Lower leg skin (tissue), 4 donors: ENCODE data around the gene CD38. TPM values are rescaled to one million over a fixed set of nuclear protein-coding genes. Genes with fewer than 3 reads are reported as not detected.

ENCODE experiments used
- DNase-seq, 2 donors: peaks; one replicate each; pipeline ENCODE4 v3.0.0-alpha.2; 2019; ENCODE audit warnings: low spot score in 2 of 2
- H3K4me3 ChIP-seq: fragments of 200-600 bp; sonication (generic); 2 replicates; pipeline ENCODE4 v1.5.1; 2017; ENCODE audit warnings: mild to moderate bottlenecking, low read depth; ENCODE audit not compliant: poor library complexity, severe bottlenecking
- POLR2A ChIP-seq, 2 donors: fragments of 450-650 bp; IDR thresholded peaks; one replicate each; pipeline ENCODE4 v1.6.1; 2016 to 2017; ENCODE audit warnings: antibody characterized with exemption in 2 of 2, mild to moderate bottlenecking in 1 of 2, moderate library complexity in 1 of 2
- WGBS, 2 donors: methylation state at CpG; one replicate each; pipeline ENCODE4 v1.1.5; 2018; 5-methylcytosine and 5-hydroxymethylcytosine counted together
- intact Hi-C: fragments of 100-400 bp; cut with DNase I; formaldehyde crosslinking; loops from one replicate; pipeline ENCODE4 v1.15.0; 2023; ENCODE audit warnings: low total_unique reads
- total RNA-seq, 4 donors: library from RNA; depleted of rRNA; stranded (reverse); fragments of >200 nt; gene quantifications; one replicate each; pipeline ENCODE4 v1.1.0, GENCODE V29; 2016
- TF ChIP-seq, protein P1 (sequence below), 3 donors: fragments of 450-650 bp; IDR thresholded peaks; one replicate each; pipeline ENCODE4 v1.5.1; 2016; ENCODE audit warnings: antibody characterized with exemption in 3 of 3, mild to moderate bottlenecking in 3 of 3, moderate library complexity in 2 of 3

Gene CD38
- total RNA-seq, 4 donors from 2014 or later: 0.08 to 1.1 (median 0.21) TPM

DNA sequence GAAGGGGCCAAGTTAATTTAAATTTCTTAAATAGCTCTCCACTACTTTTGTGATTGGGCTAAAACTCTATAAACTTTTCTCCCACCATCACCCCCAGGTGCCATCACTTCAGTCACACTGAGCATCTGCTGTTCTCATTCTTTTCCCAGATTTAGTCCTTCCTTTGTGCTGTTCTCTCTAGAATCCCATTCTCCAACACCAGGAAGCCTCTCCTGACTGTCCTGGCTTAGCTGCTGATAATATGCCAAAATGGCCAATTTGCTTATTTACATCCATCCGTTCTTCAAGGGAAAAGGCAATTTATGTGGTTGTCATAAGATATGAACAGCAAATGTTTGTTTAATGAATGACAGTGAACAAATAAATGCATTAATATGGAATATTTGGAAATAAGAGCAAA, 116.3 kb downstream of the CD38 start:
- no peak for DNase-seq
- TF ChIP-seq, protein P1, sequence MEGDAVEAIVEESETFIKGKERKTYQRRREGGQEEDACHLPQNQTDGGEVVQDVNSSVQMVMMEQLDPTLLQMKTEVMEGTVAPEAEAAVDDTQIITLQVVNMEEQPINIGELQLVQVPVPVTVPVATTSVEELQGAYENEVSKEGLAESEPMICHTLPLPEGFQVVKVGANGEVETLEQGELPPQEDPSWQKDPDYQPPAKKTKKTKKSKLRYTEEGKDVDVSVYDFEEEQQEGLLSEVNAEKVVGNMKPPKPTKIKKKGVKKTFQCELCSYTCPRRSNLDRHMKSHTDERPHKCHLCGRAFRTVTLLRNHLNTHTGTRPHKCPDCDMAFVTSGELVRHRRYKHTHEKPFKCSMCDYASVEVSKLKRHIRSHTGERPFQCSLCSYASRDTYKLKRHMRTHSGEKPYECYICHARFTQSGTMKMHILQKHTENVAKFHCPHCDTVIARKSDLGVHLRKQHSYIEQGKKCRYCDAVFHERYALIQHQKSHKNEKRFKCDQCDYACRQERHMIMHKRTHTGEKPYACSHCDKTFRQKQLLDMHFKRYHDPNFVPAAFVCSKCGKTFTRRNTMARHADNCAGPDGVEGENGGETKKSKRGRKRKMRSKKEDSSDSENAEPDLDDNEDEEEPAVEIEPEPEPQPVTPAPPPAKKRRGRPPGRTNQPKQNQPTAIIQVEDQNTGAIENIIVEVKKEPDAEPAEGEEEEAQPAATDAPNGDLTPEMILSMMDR (IDR thresholded peaks at IDR 0.05): no peak
- TF ChIP-seq POLR2A (IDR thresholded peaks at IDR 0.05): no peak
- H3K4me3 ChIP-seq: no peak overlapping the region
- 51 to 66% methylated on average over 1 of the region's 1 CpG for WGBS, 2 donors
- intact Hi-C loops: no loop called here

- H3K4me3 ChIP-seq: no peak overlapping the region
- DNase-seq: no peak
- 65 to 67% methylated on average over 4 of the region's 4 CpGs for WGBS, 2 donors
- intact Hi-C loops: no loop called here
- TF ChIP-seq, protein P1 (IDR thresholded peaks at IDR 0.05): no peak
- no peak for TF ChIP-seq POLR2A (IDR thresholded peaks at IDR 0.05)
These were observed 117.1 kb downstream of the CD38 start for GRCh38 chr4:15894921-15895916.

DNA sequence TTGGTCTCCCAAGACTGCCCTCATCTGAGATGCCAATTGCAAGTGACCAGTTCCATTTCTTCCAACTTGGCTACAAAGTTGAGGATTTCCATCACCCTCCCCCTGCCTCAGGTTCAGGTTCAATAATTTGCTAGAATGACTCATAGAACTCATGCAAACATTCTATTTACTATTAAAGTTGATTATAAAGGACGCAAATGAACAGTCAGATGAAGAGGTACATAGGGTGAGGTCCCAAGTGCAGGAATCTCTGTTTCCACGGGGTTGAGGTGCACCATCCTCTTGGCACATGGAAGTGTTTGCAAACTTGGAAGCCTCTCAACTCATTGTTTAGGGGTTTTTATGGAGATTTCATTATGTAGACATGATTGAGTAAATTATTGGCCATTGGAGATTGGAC, 119.4 kb downstream of the CD38 start:
- no peak overlapping the region for H3K4me3 ChIP-seq
- TF ChIP-seq, protein P1 (IDR thresholded peaks at IDR 0.05): no peak
- TF ChIP-seq POLR2A (IDR thresholded peaks at IDR 0.05): no peak
- 70 to 78% methylated on average over 2 of the region's 2 CpGs for WGBS, 2 donors
- intact Hi-C loops: no loop called here
- DNase-seq: peak in 1 of 2 donors; percentile 18

GRCh38 chr4:15898902-15899301, 120.8 kb downstream of the CD38 start:
- no peak overlapping the region for H3K4me3 ChIP-seq
- peak in 1 of 2 donors; percentile 57 for DNase-seq
- intact Hi-C loops: no loop called here
- TF ChIP-seq POLR2A (IDR thresholded peaks at IDR 0.05): no peak
- TF ChIP-seq, protein P1 (IDR thresholded peaks at IDR 0.05): no peak

GRCh38 chr4:15899511-15899910, 121.4 kb downstream of the CD38 start:
- DNase-seq: peak in 1 of 2 donors; percentile 59
- 52 to 63% methylated on average over 1 of the region's 1 CpG for WGBS, 2 donors
- H3K4me3 ChIP-seq: no peak overlapping the region
- TF ChIP-seq, protein P1 (IDR thresholded peaks at IDR 0.05): no peak
- TF ChIP-seq POLR2A (IDR thresholded peaks at IDR 0.05): no peak
- intact Hi-C loops: no loop called here
